ENCODE data around the gene REEP5.

- TF ChIP-seq CTCF (IDR thresholded peaks at IDR 0.05; ENCODE audit: low read depth, low read length, poor library complexity, severe bottlenecking) (no peak), EZH2phosphoT487 (IDR thresholded peaks at IDR 0.05; ENCODE audit: borderline replicate concordance, low read length) (no peak)
These were observed 16.3 kb upstream of the REEP5 start for GRCh38 chr5:112938286-112938685.
